Activated naive CD4-positive, alpha-beta T cell treated with anti-CD3 and anti-CD28 coated beads, Interleukin-2, amount 50 U/mL, for 16 hours (primary cell): ENCODE measurements around the gene ZNF740.
"Not testable (repeated sequence)": the region's sequence is repeated elsewhere in the genome, so short reads cannot be mapped to it uniquely, and the experiment has no call there.

ENCODE experiments used
- DNase-seq: peaks from one replicate; pipeline ENCODE4 v3.0.0-alpha.2; 2020

ZNF740 gene, protein sequence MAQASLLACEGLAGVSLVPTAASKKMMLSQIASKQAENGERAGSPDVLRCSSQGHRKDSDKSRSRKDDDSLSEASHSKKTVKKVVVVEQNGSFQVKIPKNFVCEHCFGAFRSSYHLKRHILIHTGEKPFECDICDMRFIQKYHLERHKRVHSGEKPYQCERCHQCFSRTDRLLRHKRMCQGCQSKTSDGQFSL

DNA sequence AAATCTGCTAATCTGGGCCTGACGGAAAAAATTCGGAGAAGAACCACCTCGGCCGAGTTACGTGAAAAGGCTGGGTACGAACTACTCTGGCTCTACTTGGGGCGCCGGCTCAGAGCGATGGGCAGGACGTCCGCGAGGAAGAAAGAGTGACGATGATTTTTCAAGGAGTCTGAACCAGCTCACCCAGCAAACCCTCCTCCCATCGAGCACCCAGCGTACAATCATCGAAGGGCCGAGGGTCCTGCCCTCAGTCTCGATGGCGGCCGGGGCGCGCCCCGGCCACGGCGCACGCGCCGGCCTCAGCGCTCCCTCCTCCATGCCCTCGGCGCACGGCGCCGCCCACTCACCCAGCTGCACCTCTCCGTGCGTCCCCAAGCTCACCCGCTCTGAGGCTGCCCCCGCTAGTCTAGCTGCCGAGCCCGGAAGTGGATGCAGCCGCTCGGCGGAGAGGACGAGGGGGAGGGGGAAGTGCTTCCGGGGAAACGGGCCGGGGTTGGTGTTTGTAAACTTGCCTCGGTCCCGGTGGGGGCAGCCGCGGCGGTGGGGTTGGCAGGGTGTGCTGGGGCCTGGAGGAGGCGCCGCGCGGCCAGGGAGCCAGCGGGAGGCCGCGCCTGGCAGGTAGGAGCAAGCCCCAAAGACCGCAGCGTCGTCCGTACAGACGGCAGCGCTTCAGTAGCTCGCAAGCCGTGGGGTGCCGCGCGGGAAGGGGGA, at the start of gene ZNF740, which contains the start of gene CSAD:
Gene ZNF740 (plus strand): TSS at position 503 of the 711 bp plus-strand sequence. CDS start 1,262 bp downstream, outside the sequence.
Gene CSAD (minus strand): TSS at position 706 of the 711 bp plus-strand sequence. CDS start 7,455 bp downstream, outside the sequence.
- DNase-seq, result peak; percentile 99

DNA sequence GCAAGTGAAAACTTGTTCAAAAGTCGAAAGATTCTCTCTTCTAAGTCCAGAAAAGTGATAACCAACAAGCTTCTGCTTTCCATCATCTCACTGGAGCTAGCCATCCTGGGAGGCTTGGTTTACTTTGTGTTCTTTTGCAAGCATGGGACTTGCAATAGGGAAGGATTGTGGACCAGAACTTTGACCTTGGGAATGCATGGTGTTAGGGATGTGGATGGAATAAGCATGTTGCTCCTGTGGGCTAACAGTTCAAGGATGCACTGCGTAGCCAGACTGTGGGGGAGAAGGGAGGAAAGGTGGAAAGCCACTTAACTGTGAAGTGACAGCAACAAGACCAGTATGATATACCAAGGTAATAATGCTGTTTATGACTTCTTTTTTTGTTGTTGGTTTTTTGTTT, 48.7 kb upstream of the ZNF740 start:
- no peak for DNase-seq

DNA sequence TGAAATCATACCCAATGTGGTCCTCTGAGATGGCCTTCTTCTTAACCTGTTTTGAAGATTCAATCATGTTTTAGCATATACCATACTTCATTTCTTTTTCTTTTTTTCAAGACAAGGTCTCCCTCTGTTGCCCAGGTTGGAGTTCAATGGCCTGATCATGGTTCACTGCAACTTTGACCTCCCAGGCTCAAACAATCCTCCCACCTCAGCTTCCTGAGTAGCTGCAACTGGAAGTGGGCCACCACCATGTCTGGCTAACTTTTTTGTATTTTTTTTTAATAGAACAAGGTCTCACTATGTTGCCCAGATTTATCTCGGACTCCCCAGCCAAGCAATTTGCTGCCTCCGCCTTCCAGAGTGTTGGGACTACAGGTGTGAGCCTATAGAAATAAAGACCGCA, 46.8 kb upstream of the ZNF740 start:
- DNase-seq, result no peak

DNA sequence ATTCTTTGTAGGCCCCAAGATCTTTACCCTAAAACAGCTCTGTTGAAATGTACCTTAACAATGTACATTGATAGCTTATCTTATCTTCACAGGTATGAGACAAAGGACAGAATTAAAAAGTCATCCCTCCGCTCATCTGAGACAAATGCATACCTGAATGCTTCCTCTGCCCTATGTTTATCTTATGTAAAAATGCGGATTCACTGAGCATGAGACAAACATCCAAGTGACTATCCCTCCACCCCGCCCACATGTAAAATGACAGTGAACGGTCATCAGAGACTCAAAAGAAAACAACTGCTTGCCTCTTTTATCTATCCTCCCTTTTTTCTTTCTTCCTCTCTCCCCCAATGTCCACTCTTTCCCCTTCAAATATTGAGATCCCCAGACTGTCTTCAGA, 37.2 kb upstream of the ZNF740 start:
- DNase-seq, result no peak

DNA sequence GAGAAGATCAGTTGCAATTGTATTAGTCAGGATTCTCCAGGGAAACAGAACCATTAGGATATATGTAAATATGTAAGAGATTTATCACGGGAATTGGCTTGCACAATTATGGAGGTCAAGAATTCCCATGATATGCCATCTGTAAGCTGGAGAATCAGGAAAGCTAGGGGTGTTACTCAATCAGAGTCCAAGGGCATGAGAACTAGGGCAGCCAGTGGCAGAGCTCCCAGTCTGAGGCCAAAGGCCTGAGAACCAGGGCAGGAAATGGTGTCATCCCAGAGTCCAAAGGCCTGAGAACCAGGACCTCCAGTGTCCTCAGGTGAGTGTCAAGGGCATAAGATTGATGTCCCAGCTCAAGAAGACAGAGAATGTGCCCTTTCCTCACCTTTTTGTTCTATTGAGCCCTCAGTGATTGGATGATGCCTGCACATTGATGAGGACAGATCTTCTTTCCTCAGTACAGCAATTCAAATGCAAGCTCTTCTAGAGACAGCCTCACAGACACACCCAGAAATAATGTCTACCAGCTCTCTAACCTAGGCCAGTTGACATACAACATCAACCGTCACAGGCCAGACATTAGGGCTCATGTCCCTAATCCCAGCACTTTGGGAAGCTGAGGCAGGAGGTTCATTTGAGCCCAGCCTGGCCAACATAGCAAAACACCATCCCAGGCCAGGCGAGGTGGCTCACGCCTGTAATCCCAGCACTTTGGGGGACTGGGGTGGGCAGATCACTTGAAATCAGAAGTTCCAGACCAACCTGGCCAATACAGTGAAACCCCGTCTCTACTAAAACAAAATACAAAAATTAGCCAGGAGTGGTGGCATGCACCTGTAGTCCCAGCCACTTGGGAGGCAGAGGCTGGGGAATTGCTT, 34.9 kb upstream of the ZNF740 start:
- no peak for DNase-seq

DNA sequence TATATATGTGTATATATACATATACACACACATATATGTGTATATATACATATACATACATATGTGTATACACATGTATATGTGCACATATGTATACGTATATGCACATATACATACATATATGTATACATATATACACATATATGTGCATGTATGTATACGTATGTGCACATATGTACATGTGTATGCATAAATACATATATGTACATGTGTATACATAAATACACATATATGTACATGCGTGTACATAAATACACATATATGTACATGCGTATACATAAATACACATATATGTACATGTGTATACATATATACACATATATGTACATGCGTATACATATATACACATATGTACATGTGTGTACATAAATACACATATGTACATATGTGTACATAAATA, 33.3 kb upstream of the ZNF740 start:
- no peak for DNase-seq

DNA sequence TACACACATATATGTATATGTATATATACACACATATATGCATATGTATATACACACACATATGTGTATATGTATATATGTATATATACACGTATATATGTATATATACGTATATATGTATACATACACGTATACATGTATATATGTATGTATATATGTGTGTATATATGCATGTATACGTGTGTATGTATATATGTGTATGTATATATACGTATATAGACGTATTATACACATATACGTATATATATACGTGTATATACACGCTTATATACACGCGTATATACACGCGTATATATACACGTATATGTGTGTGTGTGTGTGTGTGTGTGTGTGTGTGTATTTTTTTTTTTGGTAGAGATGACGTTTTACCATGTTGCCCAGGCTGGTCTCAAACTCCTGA, 32.9 kb upstream of the ZNF740 start:
- DNase-seq, result no peak

DNA sequence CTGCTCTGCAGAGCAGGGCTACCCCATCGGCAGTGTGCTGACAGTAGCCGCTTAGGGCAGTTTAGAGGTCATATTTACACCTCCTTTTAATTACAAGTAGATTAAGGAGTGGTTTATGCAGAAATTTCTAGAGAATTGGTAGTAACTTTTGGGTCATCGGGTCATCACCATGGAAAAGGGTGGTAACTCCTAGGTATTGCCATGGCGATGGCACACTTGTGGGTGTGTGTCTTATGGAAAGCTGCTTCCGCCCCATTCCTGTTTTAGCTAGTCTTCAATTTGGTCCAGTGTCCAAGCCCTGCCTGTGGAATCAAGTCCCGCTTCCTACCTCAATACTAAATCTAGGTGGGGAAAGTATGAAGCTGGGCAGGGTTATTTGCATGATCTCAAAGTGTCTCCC, 29.5 kb upstream of the ZNF740 start:
- no peak for DNase-seq

DNA sequence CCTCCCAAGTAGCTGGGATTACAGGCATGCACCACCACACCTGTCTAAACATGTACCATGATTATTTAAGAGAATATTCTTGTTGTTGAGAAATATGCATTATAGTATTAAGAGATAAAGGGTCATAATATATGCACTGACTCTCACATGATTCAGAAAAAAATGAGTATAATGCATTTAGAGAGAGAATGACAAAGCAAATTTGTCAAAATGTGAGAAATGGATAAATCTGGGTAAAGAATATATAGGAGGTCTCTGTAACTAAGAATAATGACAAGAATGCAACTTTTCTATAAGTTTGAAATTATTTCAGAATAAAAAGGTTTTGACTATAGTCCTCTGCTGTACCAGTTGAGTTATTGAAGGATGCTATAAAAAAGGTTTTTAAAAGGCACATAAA, 28.1 kb upstream of the ZNF740 start:
- no peak for DNase-seq

DNA sequence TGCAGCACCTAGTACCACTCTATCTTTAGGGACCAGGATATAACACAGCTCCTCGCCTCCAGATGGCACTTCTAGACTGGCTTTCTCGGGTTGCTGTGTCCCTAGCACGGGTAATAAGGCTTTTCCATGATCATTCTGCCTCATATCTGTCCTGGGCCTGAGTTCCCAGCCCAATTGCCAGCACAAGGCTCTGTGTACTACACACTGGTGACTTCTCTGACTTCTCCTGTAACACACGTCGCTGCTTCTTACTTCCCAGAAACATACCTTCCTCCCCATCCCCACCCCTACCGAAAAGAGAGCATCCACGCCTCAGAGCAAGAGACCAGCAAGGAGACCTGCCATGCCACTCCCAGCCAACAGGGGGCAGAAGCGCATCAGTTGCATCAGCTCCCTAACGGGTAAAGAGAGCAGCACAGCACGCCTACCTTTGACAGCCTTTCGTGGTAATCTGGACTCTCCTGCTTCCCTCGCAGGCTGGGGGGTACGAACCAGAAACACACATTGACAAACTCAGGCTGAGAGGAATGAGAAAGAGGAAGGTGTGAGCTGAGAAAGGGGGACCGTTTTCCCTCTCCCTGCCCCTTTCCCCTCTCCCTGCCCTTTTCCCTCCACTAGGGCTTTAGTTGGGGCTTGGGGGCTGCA, 21.2 kb upstream of the ZNF740 start:
- DNase-seq, result peak; percentile 90

DNA sequence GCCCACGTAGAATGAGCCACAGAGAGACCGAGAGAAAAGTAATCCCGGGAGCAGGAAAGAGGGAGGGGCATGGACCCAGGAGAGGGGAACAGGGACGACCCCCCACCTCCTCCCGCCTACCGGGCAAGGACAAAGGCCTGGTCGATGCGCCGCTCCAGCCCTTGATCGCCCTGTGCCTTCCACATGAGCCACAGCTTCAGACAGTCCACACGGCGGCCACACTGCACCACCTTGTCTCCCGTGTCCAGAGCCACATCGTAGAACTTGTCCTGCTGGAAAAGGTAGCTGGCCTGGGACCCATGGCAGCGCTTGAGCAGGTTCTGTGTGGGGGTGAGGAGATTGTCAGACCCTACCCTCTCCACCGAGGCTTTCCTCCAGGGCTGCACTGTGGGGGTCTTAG, 20.5 kb upstream of the ZNF740 start:
- no peak for DNase-seq

DNA sequence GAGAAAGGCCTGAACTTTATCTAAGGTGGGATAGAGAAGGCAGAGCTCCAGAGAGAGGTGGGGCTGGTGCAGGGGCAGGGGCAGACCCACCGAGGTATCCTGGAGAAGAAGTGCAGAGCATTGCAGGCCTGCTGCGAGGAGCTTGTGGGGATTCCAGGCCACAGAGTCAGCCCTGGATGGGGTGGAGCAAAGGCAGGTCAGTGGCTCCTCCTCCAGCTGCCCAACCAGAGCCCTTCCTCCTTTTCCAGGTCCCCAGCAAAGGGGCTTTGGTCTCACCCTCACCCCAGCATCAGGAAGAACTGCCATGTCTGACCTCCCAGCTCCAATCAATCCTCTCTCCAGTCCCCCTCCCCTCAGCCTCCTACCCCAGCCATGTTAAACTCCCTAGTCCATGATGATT, 19.8 kb upstream of the ZNF740 start:
- DNase-seq, result no peak

DNA sequence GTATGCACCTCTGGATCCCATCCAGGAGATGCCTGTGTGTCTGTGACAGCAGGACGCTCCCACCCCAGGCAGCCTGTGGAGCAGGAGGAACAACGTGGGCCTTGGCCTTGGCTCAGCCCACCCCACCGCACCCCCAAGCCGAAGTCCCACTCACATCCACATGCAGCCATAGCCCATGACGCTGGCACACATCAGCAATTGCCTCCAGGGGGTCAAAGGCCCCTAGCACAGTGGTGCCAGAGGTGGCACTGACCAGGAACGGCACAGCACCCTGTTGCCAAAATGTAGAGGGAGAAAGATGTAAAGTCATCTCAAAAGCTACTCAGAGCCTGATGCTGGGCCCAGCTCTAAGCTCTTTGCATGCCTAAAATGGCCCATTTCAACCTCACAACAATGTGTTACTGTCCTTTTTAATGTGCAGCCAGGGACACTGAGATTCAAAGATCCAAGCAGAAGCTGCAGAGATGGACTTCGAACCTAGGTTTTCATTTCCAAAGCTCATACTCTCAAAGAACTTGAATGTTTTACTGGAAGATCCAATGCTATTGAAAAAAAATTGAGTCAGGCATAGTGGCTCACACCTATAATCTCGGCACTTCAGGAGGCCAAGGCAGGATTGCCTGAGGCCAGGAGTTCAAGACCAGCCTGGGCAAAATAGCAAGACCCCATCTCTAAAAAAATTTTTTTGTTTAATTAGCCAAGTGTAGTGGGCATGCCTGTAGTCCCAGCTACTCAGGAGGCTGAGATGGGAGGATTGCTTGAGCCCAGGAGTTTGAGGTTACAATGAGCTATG, 19.2 kb upstream of the ZNF740 start:
- no peak for DNase-seq

DNA sequence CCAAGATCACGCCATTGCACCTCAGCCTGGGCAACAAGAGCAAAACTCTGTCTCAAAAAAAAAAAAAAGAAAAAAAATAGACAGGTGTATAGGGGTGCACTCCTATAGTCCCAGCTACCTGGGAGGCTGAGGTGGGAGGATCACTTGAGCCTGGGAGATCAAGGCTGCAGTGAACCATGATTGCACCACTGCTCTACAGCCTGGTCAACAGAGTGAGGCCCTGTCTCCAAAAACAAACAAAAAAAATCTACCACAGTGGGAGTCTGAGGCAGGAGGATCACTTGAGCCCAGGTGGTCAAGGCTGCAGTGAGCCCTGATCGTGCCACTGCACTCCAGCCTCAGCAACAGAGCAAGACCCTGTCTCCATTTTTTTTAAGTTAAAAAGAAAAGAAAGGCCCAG, 17.5 kb upstream of the ZNF740 start:
- DNase-seq, result not testable (repeated sequence)

DNA sequence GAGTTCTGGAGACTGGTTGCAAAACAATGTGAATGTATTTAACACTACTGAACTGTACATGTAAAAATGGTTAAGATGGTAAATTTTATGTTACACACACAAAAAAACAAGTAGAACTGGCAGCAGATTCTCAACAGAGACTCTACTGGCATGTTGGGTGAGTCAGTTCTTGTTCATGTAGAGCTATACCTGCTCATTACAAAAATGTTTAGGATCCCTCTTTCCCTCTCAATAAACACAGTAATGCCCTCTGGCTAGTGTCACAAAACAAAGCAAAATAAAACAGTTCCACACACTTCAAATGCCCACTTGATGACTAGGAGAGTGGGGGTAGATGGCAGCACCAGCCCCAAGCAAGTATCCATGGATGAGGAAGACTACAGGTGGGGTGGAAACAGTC, 13.7 kb upstream of the ZNF740 start:
- DNase-seq, result no peak

DNA sequence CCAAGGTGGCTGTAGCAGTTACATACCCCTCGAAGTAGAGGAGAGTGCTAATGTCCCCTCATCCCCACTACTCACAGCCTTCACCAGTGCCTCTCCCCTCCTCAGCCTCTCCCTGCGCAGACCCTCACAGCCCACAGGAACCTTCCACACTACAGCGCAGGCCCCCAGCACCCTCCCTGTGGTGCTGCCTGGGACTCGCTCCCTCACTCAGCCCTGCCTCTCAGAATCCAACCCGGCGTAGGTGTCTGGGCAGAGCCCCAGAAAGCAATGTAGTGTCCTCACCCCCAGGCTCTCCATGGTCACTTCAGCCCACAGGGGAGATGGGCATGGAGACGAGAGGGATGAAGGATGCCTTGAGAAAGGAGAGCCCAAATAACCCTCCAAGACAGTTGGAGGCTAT, 10.9 kb upstream of the ZNF740 start:
- DNase-seq, result no peak

DNA sequence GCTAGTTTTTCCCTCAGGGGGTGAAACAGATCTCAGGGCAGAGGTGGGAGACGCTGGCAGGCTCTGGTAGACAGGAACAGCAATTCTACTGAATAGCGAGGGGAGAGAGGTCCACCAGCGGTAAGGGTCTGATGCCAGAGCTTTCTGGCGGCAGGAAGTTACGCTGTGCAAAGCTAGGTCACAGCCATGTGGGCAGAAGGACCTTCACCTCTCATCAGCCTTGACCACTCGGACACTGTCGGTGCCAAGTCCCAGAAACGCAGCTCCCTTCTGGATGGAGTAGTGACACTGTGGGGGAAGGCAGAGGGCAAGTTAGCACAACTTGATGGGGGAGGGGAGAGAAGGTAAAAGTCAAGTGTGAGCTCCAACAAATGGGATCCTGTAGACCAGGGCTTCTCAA, 10.3 kb upstream of the ZNF740 start:
- no peak for DNase-seq

DNA sequence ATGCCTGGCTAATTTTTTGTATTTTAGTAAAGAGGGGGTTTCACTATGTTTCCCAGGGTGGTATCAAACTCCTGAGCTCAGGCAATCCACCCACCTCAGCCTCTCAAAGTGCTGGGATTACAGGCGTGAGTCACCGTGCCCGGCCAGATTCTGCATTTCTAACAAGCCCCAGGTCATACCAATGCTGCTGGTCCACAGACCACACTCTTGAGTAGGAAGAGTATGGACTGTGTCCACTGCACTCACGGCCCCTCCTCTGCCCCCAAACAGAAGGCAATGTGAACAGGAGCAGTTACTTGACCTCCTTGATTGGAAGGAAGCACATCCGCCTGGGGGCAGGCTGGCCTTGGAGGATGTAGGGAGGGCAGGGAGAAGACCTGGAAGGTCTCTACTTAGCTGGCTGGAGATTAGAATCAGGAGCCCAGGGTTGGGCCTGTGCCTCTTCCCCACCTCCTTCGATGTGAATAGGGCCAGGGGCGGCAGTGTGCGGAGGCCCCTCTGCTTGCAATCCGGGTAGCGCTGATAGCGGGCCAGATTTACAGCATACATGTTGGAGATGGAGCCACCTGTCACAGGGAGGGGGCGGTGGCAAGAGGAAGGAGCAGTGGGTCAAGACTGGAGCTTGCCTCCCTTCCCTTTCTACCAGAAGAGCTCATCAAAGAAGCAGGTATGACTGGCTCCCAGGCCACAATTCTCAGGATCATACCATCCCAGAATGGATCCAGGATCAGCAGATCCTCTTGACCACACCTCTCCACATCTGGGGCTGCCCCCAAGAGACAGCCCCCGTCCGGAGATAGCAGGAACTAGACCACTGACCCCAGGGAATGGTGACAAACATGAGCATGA, 9.4 kb upstream of the ZNF740 start:
- DNase-seq, result no peak

DNA sequence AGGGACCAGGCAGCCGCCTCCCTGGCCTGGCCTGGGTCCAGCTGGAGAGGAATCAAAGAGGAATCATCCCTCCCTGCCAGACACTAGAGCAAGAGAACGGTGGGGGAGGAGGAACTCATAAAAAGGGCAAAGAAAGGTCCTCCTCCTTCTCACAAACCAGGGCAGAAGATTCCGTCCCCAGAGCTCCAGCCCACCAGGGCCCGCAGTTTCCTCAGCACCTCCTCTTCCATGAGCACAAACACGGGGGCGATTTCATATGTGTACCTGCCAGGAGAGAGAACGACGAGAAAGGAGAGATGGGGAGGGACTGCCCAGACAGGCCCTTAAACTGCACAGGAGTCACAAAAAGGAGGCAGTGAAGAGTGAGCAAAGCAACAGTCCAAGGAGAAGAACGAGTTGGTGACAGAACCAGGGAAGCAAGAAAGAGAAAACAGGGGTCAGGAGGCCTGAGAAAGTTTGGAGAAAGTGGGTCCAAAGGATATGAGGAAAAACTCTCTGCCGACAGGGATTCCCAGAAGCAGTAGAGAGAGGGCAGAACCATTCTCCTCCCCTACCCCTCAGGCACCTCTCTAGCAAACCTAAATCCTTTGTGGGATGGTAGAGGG, 8.7 kb upstream of the ZNF740 start:
- no peak for DNase-seq

DNA sequence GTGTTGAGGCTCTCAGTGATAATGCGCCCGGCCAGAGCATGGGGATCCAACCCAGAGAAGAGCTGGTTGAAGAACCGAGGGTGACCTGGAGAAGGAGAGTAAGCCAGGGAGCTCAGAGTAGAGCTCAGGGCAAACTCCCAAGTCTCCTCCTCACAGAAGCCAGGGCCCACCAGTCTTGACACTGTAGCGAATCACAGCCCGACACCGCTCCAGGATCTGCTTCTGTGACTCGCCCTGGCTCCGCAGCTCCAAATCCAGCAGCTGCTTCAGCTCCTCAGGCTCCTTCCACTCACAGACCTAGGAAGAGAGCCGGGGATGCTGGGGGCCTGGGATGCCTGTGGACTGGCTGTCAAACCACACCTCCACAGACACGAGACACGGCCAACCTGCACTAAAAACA, 8.2 kb upstream of the ZNF740 start:
- DNase-seq, result no peak
